Esophagus squamous epithelium (tissue), 4 donors: ENCODE results near the gene GSC2.

Experiments
- POLR2A ChIP-seq, 4 donors: fragments of 450-650 bp; IDR thresholded peaks; one replicate each; pipeline ENCODE4 v1.6.1; 2017; ENCODE audit warnings: antibody characterized with exemption in 4 of 4, mild to moderate bottlenecking in 4 of 4, moderate library complexity in 3 of 4
- TF ChIP-seq, protein P1 (sequence below), 6 experiments: fragments of 450-650 bp in 4 of 6; fragments of 200-600 bp in 2 of 6; sonication (generic) in 2 of 6; IDR thresholded peaks; one replicate each; pipeline ENCODE4 v1.5.1; 2016 to 2019; ENCODE audit warnings: antibody characterized with exemption in 6 of 6, mild to moderate bottlenecking in 4 of 6, moderate library complexity in 4 of 6

DNA sequence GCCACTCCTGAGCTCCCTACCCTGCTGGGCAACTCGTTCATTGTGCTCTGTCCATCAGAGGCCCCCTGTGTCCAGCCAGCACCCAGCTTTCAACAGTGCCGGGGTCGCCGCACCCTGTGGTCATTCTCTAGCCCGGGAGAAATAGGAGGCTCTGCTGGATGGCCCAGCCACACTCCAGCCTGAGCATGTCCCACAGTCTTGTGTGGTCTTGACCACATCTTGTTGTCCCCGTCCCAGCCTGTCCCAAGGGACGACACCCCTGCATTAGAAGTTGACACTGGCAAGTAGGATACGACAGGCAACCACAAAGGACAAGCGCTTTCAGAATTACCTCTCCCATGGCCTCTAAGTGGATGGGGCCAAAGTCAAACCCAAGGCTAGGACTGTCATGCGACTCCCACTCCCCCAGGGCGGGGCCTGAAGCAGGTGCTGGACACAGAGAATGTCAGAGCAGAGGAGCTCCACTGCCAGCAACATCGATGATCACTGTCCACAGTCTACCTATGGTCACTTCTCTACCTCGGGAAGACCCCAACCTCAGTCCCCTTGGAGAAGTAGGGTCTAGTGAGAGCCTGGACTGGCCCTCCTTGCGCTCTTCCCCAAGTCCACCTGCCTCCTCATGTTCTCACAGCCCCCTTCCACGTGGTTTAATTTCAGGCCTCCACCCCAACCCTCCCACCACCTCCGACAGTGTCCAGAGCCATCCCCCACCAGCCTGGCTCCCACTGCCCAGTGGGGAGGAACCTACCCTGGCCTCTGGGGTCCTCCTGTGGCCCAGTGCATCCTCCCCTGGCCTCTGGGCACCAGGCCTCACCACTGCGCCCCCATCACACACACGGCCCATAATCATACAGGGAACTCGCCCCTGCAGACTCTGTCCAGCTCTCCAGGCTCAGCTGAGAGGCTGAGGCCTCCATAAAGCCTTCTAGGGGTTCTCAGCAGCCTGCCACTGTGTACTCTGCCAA is 23.5 kb downstream of the GSC2 start:
- TF ChIP-seq, protein P1, sequence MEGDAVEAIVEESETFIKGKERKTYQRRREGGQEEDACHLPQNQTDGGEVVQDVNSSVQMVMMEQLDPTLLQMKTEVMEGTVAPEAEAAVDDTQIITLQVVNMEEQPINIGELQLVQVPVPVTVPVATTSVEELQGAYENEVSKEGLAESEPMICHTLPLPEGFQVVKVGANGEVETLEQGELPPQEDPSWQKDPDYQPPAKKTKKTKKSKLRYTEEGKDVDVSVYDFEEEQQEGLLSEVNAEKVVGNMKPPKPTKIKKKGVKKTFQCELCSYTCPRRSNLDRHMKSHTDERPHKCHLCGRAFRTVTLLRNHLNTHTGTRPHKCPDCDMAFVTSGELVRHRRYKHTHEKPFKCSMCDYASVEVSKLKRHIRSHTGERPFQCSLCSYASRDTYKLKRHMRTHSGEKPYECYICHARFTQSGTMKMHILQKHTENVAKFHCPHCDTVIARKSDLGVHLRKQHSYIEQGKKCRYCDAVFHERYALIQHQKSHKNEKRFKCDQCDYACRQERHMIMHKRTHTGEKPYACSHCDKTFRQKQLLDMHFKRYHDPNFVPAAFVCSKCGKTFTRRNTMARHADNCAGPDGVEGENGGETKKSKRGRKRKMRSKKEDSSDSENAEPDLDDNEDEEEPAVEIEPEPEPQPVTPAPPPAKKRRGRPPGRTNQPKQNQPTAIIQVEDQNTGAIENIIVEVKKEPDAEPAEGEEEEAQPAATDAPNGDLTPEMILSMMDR (IDR thresholded peaks at IDR 0.05) = no peak
- no peak for TF ChIP-seq POLR2A (IDR thresholded peaks at IDR 0.05)
